Measurements from ENCODE around the gene CD1C.
"Not testable (repeated sequence)": the region's sequence is repeated elsewhere in the genome, so short reads cannot be mapped to it uniquely, and the experiment has no call there.

CD1C gene

GRCh38 chr1:158329300-158329699, 39.6 kb downstream of the CD1C start:
- no peak for DNase-seq (ENCODE audit: low spot score)

- no peak for DNase-seq (ENCODE audit: low spot score)
These were observed 40.0 kb downstream of the CD1C start for GRCh38 chr1:158329733-158330132.

GRCh38 chr1:158330391-158331105, 40.8 kb downstream of the CD1C start:
- no peak for DNase-seq (ENCODE audit: low spot score)

- no peak for DNase-seq (ENCODE audit: low spot score)
These were observed 41.3 kb downstream of the CD1C start for GRCh38 chr1:158331106-158331425.

- no peak for DNase-seq (ENCODE audit: low spot score)
These were observed 41.9 kb downstream of the CD1C start, which contains the start of gene CD1B for GRCh38 chr1:158331481-158332150. Gene CD1B, minus strand, starts transcription at chr1:158331531. Its CDS starts 108 bp downstream, at chr1:158331423.

GRCh38 chr1:158333405-158334155, 43.9 kb downstream of the CD1C start:
- DNase-seq (ENCODE audit: low spot score) = no peak

GRCh38 chr1:158334526-158335212, 44.9 kb downstream of the CD1C start:
- no peak for DNase-seq (ENCODE audit: low spot score)

GRCh38 chr1:158335213-158335532, 45.5 kb downstream of the CD1C start:
- DNase-seq (ENCODE audit: low spot score) = no peak

GRCh38 chr1:158336413-158336812, 46.7 kb downstream of the CD1C start:
- not testable (repeated sequence) for DNase-seq (ENCODE audit: low spot score)

Measured in HuH-7.5 (cell line).